Neural progenitor cell (in vitro differentiated cells): ENCODE data around the gene CRACR2A. TPM values are rescaled to one million over a fixed set of nuclear protein-coding genes. Genes with fewer than 3 reads are reported as not detected.

Source experiments
- DNase-seq: peaks from one replicate; pipeline ENCODE4 v3.0.0-alpha.2; 2016; ENCODE audit warnings: low spot score
- H2AFZ ChIP-seq: fragments of 200-600 bp; sonication (generic); replicated peaks from 2 replicates; pipeline ENCODE4 v1.6.1; 2016; ENCODE audit warnings: antibody characterized with exemption
- H3F3A ChIP-seq: fragments of 200-600 bp; sonication (generic); 2 replicates; pipeline ENCODE4 v1.6.1; 2016; ENCODE audit warnings: antibody characterized with exemption, low read depth
- H3K27ac ChIP-seq: fragments of 200-600 bp; sonication (generic); 2 replicates; pipeline ENCODE4 v1.5.1; 2016; ENCODE audit warnings: mild to moderate bottlenecking
- H3K27me3 ChIP-seq: fragments of 200-600 bp; sonication (generic); 2 replicates; pipeline ENCODE4 v1.6.1; 2016; ENCODE audit warnings: mild to moderate bottlenecking, moderate library complexity
- H3K36me3 ChIP-seq: fragments of 200-600 bp; sonication (generic); 2 replicates; pipeline ENCODE4 v1.5.1; 2016
- H3K4me1 ChIP-seq: fragments of 200-600 bp; sonication (generic); 2 replicates; pipeline ENCODE4 v1.6.1; 2016; ENCODE audit warnings: mixed run types
- H3K4me2 ChIP-seq: fragments of 200-600 bp; sonication (generic); 2 replicates; pipeline ENCODE4 v1.6.1; 2016
- H3K4me3 ChIP-seq: fragments of 200-600 bp; sonication (generic); 2 replicates; pipeline ENCODE4 v1.5.1; 2016
- H3K79me2 ChIP-seq: fragments of 200-600 bp; sonication (generic); 2 replicates; pipeline ENCODE4 v1.6.1; 2016; ENCODE audit warnings: low read depth
- H3K9ac ChIP-seq: fragments of 200-600 bp; sonication (generic); 2 replicates; pipeline ENCODE4 v1.6.1; 2016
- H3K9me3 ChIP-seq: fragments of 200-600 bp; sonication (generic); 2 replicates; pipeline ENCODE4 v1.5.1; 2016; ENCODE audit warnings: low read depth
- H4K20me1 ChIP-seq: fragments of 200-600 bp; sonication (generic); 2 replicates; pipeline ENCODE4 v1.6.1; 2016; ENCODE audit warnings: low read depth
- H3K27ac Mint-ChIP-seq: 3 replicates; pipeline ENCODE4 v1.8.0; 2021; ENCODE audit warnings: mixed read lengths
- H3K27me3 Mint-ChIP-seq: 2 replicates; pipeline ENCODE4 v1.8.0; 2022; ENCODE audit warnings: low read depth, mild to moderate bottlenecking, inconsistent platforms, moderate library complexity, mixed read lengths; ENCODE audit not compliant: insufficient read depth
- H3K36me3 Mint-ChIP-seq: 3 replicates; pipeline ENCODE4 v1.8.0; 2021; ENCODE audit warnings: mixed read lengths
- H3K4me1 Mint-ChIP-seq: 3 replicates; pipeline ENCODE4 v1.8.0; 2021; ENCODE audit warnings: mixed read lengths
- H3K4me3 Mint-ChIP-seq: 3 replicates; pipeline ENCODE4 v1.8.0; 2021; ENCODE audit warnings: mild to moderate bottlenecking, moderate library complexity, mixed read lengths
- H3K9me3 Mint-ChIP-seq: 3 replicates; pipeline ENCODE4 v1.8.0; 2020; ENCODE audit warnings: mixed read lengths
- CTCF ChIP-seq: fragments of 200-600 bp; sonication (generic); IDR thresholded peaks from 2 replicates; pipeline ENCODE4 v1.5.1; 2017; ENCODE audit warnings: antibody characterized with exemption, mild to moderate bottlenecking
- EZH2 ChIP-seq: fragments of 200-600 bp; sonication (generic); IDR thresholded peaks from 2 replicates; pipeline ENCODE4 v1.6.1; 2017; ENCODE audit warnings: antibody characterized with exemption, mild to moderate bottlenecking, moderate library complexity
- EZH2phosphoT487 ChIP-seq: fragments of 200-600 bp; sonication (generic); IDR thresholded peaks from 2 replicates; pipeline ENCODE4 v1.6.1; 2017; ENCODE audit warnings: antibody characterized with exemption
- total RNA-seq: library from RNA; depleted of rRNA; stranded (reverse); fragments of >200 nt; gene quantifications from 2 replicates; pipeline ENCODE4 v1.2.3, GENCODE V29; 2015; ENCODE audit warnings: low replicate concordance

CRACR2A gene
- total RNA-seq, 1 donor from 2014 or later: 0.06 TPM

GRCh38 chr12:3692616-3693365 lies 60.1 kb downstream of the CRACR2A start:
- H3K27me3 Mint-ChIP-seq: peaks cover 2% of the 10 kb centered on the region
- Histone ChIP-seq H3K79me2 (no peaks in the 10 kb centered on the region), H3K4me2 (no peak overlapping the region), H3K4me3 (no peak overlapping the region), H3K36me3 (no peaks in the 10 kb centered on the region), H4K20me1 (no peaks in the 10 kb centered on the region), H2AFZ (no peak overlapping the region), H3K9me3 (no peaks in the 10 kb centered on the region), H3K9ac (no peak overlapping the region), H3K27me3 (no peaks in the 10 kb centered on the region), H3K27ac (no peak overlapping the region), H3K4me1 (no peaks in the 10 kb centered on the region), H3F3A (no peaks in the 10 kb centered on the region)
- no peaks in the 10 kb centered on the region for H3K36me3 Mint-ChIP-seq
- no peak overlapping the region for H3K4me3 Mint-ChIP-seq
- no peak for DNase-seq
- TF ChIP-seq EZH2phosphoT487 (no peak), EZH2 (no peak), CTCF (no peak)
- peaks cover under 1% of the 10 kb centered on the region for H3K4me1 Mint-ChIP-seq
- H3K9me3 Mint-ChIP-seq: peaks cover 33% of the 10 kb centered on the region
- H3K27ac Mint-ChIP-seq: no peak overlapping the region

- no peak overlapping the region for H3K27ac ChIP-seq
- no peak overlapping the region for H3K9ac ChIP-seq
Observed at GRCh38 chr12:3686463-3686862, 66.4 kb downstream of the CRACR2A start.

GRCh38 chr12:3685830-3686229 lies 67.1 kb downstream of the CRACR2A start:
- no peaks in the 10 kb centered on the region for H3K27me3 Mint-ChIP-seq
- Histone ChIP-seq H3F3A (no peaks in the 10 kb centered on the region), H3K36me3 (no peaks in the 10 kb centered on the region), H3K4me2 (no peak overlapping the region), H3K4me1 (peaks cover 3% of the 10 kb centered on the region), H2AFZ (no peak overlapping the region), H4K20me1 (no peaks in the 10 kb centered on the region), H3K79me2 (no peaks in the 10 kb centered on the region), H3K9me3 (no peaks in the 10 kb centered on the region), H3K9ac (no peak overlapping the region), H3K4me3 (no peak overlapping the region), H3K27ac (no peak overlapping the region), H3K27me3 (no peaks in the 10 kb centered on the region)
- no peak overlapping the region for H3K27ac Mint-ChIP-seq
- peaks cover 29% of the 10 kb centered on the region for H3K4me1 Mint-ChIP-seq
- no peak for TF ChIP-seq EZH2
- no peak for TF ChIP-seq CTCF
- TF ChIP-seq EZH2phosphoT487: no peak
- no peak for DNase-seq
- H3K4me3 Mint-ChIP-seq: no peak overlapping the region
- no peaks in the 10 kb centered on the region for H3K36me3 Mint-ChIP-seq
- H3K9me3 Mint-ChIP-seq: peaks cover 19% of the 10 kb centered on the region

More at GRCh38 chr12:3686463-3686862, 66.4 kb downstream of the CRACR2A start:
- H3K27ac Mint-ChIP-seq: no peak overlapping the region
- H3K27me3 ChIP-seq: no peaks in the 10 kb centered on the region
- H3K9me3 ChIP-seq: no peaks in the 10 kb centered on the region
- H3F3A ChIP-seq: no peaks in the 10 kb centered on the region
- H3K4me3 Mint-ChIP-seq: no peak overlapping the region
- no peaks in the 10 kb centered on the region for H4K20me1 ChIP-seq
- H3K9me3 Mint-ChIP-seq: peaks cover 23% of the 10 kb centered on the region
- TF ChIP-seq CTCF (no peak), EZH2phosphoT487 (no peak), EZH2 (no peak)
- no peaks in the 10 kb centered on the region for H3K27me3 Mint-ChIP-seq
- peaks cover 3% of the 10 kb centered on the region for H3K4me1 ChIP-seq
- H2AFZ ChIP-seq: no peak overlapping the region
- no peak for DNase-seq
- H3K4me3 ChIP-seq: no peak overlapping the region
- H3K36me3 ChIP-seq: no peaks in the 10 kb centered on the region
- H3K4me1 Mint-ChIP-seq: peaks cover 25% of the 10 kb centered on the region
- no peak overlapping the region for H3K4me2 ChIP-seq
- H3K36me3 Mint-ChIP-seq: no peaks in the 10 kb centered on the region
- no peaks in the 10 kb centered on the region for H3K79me2 ChIP-seq
